IPS DF 4.7 (cell line): Measurements from ENCODE around the gene ZFYVE28.
"Not testable (repeated sequence)": the region's sequence is repeated elsewhere in the genome, so short reads cannot be mapped to it uniquely, and the experiment has no call there.

Experiments
- DNase-seq: peaks from one replicate; pipeline ENCODE4 v3.0.0-alpha.2; 2013; ENCODE audit warnings: low spot score; ENCODE audit errors: extremely low read depth

Gene ZFYVE28

GRCh38 chr4:2446656-2447564 lies 28.5 kb upstream of the ZFYVE28 start:
- no peak for DNase-seq

- DNase-seq: no peak
Measured at GRCh38 chr4:2445571-2445970, 27.1 kb upstream of the ZFYVE28 start.

- no peak for DNase-seq
Measured at GRCh38 chr4:2445130-2445529, 26.7 kb upstream of the ZFYVE28 start.

DNA sequence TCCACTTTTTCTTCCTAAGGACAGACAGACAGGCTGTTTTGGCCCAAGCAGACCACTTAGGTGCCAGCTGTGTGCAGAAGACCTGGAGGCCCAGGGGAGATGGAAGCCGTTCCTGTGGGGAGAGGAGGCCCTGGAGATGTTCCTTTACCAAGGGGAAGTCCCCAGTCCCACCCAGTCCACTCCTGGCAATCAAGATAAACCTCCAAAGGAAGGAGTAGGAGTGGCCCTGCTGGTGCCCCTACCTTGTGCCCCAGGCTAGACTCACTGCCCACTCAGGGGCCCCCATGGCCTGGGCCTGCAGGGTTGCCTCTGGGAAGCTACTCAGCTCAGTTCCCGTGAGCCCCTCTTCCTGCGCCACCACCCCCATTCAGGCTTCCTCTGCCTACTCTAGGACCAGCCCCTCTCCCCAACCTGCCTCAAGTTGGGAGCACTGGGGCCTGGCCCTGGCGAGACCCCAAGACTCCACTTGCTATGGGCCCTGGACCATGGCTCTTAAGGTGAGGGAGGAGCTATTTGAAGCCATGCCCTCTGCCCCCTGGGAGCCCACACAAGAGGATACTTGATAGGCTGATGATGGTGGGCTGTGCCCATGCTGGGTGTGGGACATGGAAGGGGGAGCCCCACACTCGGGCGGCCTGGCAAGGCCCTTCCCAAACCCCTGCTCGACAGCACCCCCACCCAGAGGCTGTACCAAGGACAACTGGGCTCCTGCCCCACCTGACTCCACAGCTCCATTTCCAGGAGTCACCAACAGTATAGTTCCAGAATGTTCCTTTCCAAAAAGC lies 25.7 kb upstream of the ZFYVE28 start:
- no peak for DNase-seq

- no peak for DNase-seq
Measured at GRCh38 chr4:2443061-2443730, 24.8 kb upstream of the ZFYVE28 start.

DNA sequence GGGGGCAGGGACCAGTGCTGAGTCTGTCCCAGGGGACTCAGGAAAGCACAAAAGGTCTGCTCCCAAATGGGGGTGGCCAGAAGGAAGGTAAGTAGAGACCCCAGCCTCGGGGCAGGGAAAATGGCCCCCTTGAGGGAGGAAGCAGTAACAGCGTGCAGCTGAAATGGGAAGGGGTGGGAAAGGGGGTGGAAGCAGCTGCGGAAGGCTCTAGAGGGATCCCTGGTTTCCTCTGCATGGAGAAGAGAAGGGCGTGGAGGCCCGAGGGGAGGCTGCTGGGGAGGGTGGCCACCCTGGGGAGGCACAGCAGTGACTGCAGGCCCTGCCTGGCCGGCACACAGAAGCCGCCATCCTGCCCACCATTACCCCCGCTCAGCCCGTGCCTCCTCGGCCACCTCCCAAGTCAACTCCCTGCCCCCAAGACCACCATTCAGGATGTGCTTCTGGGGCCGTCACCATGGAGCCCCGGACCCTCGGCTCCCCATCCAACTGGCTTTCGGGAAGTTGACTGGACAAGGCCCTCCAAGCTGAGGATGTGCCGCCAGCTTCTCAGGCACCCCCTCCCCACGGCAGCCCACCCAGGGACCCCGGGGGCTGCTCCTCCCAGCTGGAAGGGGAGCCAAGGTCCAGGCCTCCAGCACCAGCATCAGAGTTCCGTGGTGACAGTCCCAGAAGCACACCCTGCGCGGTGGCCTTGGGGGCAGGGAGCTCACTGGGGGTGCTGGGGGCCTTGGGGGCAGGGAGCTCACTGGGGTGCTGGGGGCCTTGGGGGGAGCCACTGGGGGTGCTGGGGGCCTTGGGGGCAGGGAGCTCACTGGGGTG lies 23.9 kb upstream of the ZFYVE28 start:
- DNase-seq: no peak

DNA sequence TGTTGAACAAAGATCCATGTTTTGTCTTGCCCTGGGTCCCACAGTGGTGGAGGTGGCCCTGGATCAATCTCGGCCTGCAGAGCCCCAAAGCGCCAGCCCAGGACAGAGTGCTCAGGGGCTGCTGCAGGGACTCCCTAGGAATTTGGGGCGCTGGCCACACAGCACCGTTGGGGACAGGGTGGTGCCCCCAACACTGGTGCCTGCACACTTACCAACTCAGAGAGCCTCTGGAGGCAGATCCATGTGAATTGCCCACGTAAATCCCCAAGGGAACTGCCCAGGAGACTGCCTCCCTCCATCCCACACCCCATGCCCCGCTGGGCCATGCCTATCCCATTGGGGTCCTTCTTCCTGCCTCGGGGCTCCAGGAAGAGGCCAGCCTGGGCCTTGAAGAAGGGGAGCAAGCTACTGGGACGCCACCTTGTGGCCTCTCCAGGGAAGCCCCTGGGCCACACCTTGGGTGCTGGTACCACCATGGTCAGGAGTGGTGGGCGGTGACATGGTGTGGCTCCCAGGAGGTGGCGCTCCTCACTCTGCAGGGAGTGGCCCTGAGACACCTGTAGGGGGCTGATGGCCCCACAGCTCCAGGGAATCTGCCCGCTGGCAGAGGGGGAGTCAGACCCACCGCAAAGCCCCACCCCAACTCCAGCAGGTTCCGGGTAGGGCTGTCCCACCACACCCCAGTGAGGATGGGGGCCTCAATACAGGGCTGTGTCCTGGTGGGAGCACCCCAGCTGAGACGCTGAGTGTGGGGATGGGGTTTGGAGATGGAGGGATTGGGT lies 23.1 kb upstream of the ZFYVE28 start:
- peak; percentile 85 for DNase-seq

DNA sequence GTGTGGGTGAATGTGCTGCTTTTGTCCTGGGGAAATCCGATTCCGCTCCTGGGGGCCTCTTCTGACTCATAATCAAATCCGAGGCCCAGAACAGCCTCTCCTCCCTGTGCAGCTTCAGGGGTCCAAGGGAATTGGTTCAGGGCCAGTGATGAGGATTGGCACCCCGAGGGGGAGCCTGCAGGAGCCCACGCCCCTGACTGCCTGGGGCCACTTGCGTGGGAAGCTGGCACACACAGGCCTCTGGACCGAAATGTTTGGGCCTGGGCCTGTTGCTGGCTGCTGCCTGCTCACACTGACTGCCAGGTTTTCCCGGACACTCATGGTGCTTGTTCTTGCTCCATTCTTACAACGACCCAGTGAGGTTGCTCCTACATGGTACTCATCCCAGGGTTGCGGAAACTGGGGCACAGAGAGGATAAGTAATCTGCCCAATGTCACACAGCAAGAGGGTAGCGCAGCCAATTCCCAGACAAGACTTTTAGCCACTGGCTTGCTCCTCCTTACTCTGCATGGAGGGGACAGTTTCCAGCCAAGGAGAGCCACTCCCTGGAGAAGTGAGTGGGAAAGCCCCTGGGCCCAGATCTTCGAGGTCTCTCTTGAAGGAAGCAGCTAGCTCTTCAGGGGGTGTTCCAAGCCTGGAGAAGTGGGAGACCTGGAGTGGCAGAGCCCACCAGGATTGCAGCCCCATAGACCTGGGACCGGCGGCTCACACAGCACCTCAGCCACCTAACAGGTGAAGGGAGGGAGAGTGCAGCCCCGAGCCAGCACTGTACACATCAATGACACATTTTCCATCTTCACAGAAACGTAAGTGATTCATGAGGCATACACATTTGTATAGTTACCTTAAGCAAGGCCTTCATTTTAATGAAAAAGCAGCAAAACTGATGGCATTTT lies 20.6 kb upstream of the ZFYVE28 start:
- DNase-seq: no peak

GRCh38 chr4:2437475-2438215 lies 19.2 kb upstream of the ZFYVE28 start:
- no peak for DNase-seq

- DNase-seq: no peak
Measured at GRCh38 chr4:2436761-2437474, 18.5 kb upstream of the ZFYVE28 start.

DNA sequence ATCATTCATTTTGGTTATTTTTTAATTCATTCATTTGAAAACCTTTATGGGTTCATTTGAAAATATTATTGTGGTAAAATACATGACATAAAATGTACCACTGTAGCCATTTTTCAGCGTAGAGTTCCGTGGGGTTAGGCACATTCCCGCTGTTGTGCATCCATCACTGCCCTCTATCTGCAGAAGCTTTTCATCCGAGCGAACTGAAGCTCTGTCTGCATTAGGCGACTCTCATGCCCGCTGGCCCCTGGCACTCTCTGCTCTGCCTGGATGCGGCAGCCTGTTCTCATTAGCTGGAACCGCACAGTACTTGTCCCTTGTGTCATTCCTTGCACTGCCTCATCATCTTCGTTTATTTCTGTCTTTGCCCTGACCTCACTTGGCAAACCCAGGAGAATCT lies 17.9 kb upstream of the ZFYVE28 start:
- DNase-seq: no peak

DNA sequence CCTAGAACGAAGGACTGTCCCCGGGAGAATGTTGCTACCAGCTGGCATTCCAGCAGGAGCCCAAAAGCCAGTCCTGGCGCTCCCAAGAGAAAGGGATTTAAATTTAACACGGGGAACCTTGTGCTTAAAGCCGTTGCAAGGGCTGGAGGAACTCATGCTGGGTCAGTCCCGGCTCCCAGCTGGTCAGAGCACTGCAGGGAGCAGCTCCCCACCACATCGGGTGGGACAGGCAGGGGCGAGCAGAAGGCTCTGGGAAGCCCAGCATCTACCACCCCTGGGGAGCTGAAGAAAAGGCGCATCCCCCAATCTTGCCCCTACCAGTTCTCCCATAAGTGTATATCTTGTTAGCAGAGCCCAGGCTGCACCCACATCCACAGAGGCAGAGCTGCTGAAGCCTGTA lies 16.0 kb upstream of the ZFYVE28 start:
- DNase-seq: no peak

GRCh38 chr4:2433609-2434350 lies 15.3 kb upstream of the ZFYVE28 start:
- DNase-seq: no peak

DNA sequence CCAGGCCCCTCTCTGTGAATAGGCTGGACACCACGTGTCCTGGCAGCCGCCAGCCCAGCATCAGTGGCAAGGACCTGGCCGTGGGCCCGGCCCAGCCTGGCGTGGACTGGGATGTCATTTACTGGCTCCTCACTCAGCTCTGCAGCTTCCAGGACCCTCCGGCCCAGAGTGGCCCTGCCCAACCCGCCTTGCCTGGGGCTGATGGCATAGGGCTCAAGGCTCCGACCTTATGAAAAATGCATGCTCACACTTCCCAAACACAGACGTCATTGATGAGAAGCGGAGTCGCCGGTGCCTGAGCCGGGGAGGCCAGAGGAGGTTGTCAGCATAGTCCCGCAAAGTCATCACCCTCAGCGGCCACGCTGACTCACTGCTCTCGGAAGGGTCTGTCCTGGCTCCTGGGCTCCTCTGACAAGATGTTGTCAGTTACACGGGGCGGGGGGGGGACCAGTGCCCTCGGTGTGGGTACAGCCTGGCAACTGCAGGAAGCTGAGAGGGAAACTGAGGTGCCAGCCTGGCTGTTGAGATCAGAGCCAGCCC lies 14.6 kb upstream of the ZFYVE28 start:
- no peak for DNase-seq

- no peak for DNase-seq
Measured at GRCh38 chr4:2432004-2432403, 13.6 kb upstream of the ZFYVE28 start.

DNA sequence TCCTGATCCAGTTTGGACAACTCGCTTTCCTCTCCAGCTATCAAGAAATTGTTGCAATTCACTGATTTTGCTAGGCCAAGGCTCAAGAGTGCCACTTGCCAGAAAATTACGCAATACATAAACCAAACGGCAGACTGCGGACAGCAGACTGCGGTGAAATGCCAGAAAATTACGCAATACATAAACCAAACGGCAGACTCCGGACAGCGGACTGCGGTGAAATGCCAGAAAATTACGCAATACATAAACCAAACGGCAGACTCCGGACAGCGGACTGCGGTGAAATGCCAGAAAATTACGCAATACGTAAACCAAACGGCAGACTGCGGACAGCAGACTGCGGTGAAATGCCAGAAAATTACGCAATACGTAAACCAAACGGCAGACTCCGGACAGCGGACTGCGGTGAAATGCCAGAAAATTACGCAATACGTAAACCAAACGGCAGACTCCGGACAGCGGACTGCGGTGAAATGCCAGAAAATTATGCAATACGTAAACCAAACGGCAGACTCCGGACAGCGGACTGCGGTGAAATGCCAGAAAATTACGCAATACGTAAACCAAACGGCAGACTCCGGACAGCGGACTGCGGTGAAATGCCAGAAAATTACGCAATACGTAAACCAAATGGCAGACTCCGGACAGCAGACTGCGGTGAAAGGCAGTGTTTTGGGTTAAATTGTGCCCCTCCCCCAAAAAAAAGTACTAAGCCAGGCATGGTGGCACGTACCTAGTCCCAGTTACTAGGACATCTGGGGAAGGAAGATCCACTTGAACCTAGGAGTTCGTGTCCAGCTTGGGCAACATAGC lies 11.7 kb upstream of the ZFYVE28 start:
- DNase-seq: not testable (repeated sequence)
